GM21381 (cell line): ENCODE results near the gene LCN10.
"Not testable (repeated sequence)": the region's sequence is repeated elsewhere in the genome, so short reads cannot be mapped to it uniquely, and the experiment has no call there.

Experiments used
- ATAC-seq: cut with Tn5 transposase; IDR thresholded peaks from one replicate; pipeline ENCODE4 v1.9.1; 2021; ENCODE audit warnings: mild to moderate bottlenecking, moderate library complexity; ENCODE audit not compliant: unreplicated experiment

LCN10 gene

DNA sequence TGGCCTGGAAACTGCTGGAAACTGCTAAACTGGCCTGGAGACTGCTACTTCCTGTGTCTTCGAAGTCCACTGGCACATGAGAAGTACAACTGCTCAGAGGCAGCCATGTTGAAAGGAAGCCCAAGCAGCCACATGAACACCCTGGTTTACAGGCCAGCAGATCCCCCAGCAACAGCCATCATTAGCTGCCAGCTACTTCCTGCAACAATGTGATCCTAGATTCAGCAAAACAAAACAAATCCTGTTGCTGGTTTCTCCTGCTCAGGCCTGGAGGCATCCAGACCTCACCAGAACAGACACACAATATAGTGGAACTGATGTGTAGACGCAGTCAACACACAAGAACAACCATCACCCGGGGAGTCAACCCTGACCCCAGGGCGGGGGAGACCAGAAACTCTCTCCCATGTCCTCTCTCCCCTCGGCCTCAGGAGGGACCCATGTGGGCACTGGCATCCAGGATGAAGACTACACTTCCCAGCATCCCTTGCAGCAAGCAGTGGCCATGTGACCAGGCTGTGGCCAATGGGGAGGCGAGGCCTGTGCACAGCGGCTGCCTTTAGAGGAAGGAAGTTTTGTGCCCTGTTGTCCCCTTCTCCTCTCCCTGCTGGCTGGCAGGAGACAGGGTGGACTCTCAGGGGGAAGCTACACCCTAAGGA is 30.8 kb upstream of the LCN10 start:
- ATAC-seq, result no peak

DNA sequence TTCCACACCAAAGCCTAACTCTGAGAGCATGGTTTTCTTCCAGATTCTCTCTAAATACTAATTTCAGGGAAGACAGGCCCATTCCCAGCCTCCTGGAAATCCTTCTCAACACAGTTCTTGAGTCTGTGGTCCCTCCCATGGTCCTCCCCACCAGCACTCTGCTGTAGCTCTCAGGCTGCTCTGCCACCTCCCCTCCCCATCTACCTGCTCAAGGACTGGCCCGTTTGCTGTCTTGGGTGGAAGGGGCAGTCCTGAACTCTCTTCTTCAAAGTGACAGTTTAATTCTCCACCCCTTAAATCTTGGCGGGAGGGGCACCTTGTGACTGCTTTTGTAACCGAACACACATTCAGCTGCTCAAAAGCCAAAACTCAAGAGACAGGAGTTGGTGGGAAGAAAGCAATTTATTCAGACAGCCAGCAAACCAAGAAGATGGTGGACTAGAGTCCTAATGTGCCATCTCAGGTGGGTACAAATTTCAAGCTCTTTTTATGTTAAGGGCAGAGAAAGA is 29.2 kb upstream of the LCN10 start:
- ATAC-seq, result no peak

GRCh38 chr9:136769710-136770191 is 27.0 kb upstream of the LCN10 start:
- no peak for ATAC-seq

DNA sequence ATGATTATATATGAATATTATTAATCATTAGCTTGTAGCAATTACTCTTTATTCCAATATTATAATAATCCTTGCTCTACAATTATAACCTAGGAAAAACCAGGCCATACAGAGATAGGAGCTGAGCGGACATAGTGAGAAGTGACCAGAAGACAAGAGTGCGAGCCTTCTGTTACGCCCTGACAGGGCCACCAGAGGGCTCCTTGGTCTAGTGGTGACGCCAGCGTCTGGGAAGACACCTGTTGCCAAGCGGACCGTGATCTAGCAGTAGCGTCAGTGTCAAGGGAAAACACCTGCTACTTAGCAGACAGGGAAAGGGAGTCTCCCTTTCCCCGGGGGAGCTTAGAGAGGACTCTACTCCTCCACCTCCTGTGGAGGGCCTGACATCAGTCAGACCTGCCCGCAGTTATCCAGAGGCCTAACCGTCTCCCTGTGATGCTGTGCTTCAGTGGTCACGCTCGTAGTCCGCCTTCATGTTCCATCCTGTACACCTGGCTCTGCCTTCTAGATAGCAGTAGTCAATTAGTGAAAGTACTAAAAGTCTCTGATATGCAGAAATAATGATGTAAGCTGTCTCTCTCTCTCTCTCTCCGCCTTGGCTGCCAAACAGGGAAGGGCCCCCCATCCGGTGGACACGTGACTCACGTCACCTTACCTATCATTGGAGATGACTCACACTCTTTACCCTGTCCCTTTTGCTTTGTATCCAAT is 23.8 kb upstream of the LCN10 start:
- not testable (repeated sequence) for ATAC-seq

- not testable (repeated sequence) for ATAC-seq
Measured at GRCh38 chr9:136765745-136766409, 23.1 kb upstream of the LCN10 start.

GRCh38 chr9:136765041-136765440 is 22.3 kb upstream of the LCN10 start:
- ATAC-seq, result no peak

DNA sequence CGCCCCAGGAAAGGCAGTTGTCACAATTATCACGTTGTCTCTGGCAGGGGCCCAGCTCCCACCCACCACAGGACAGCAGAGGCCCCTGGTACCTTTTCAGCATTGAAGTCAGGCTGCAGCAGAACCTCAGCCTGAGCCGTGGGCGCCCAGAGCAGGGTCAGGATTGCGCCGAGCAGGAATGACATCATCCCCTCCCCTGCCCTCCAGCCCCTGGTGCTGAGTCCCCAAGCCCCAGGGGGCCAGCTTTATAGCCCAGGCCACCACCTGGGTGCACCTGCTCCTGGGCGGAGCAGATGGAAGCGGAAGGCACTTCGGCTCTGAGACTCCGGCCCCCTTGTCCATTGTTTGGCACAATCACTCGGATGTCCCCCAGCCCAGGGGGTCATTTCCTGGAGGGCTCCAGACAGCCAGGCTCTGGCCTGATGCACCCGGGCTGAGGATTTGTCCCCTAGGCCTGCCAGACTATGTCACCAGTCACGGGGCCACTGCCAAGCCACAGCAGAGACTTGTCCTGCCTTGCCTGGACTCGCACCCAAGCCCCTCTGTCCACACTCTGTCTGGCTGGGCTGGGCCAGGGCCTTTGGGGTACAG is 21.7 kb upstream of the LCN10 start, which contains the start of gene LCN15:
Gene LCN15 (minus strand): TSS at position 218 of the 591 bp plus-strand sequence. CDS start 30 bp downstream, at position 188.
- no peak for ATAC-seq

GRCh38 chr9:136763649-136764035 is 20.9 kb upstream of the LCN10 start:
- ATAC-seq, result no peak

- no peak for ATAC-seq
Measured at GRCh38 chr9:136762915-136763648, 20.3 kb upstream of the LCN10 start.

- ATAC-seq, result no peak
Measured at GRCh38 chr9:136762221-136762691, 19.5 kb upstream of the LCN10 start.

- ATAC-seq, result no peak
Measured at GRCh38 chr9:136761545-136761981, 18.8 kb upstream of the LCN10 start.

GRCh38 chr9:136760834-136761544 is 18.2 kb upstream of the LCN10 start:
- ATAC-seq, result not testable (repeated sequence)

DNA sequence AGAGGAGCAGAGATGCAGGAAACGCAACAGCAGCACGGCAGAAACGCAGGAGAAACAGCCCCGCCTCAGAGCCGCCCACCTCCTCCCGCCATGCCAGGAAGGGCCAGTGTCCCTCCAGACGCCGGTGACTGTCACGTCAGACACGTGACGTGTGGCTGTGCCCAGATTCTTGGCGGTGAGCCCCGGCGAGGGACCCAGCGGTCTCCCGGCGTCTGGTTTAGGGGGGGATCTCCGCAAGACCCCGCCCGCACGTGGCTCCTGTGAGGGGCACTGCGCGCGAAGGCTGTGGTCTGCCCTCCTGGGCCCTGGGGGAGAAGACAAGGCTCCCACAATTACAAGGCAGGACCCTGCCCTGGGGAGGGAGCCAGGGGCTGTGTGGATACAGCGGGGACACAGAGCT is 17.7 kb upstream of the LCN10 start:
- ATAC-seq, result no peak

- no peak for ATAC-seq
Measured at GRCh38 chr9:136759436-136760325, 16.9 kb upstream of the LCN10 start.

GRCh38 chr9:136759001-136759400 is 16.3 kb upstream of the LCN10 start:
- no peak for ATAC-seq

GRCh38 chr9:136757751-136758140 is 15.0 kb upstream of the LCN10 start:
- ATAC-seq, result no peak

DNA sequence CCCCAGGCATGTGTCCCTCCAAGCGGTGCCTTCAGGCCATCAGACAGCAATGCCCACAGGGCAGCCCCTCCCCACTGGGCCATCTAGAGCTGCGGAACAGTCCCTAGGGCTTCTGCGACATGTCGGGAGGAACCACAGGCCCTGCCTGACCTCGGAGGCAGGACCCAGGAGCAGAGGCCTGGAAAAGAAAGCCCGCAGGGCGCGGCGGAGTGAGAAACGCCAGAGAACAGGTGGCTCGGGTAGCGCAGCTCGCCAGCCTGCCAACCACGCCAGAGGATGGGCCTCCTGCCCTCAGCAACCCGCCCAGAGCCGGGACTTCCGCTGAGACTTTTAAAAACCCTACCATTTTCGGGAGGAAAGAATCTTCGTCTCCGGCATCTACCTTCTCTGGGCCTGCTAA is 14.6 kb upstream of the LCN10 start:
- ATAC-seq, result no peak

GRCh38 chr9:136756836-136757235 is 14.1 kb upstream of the LCN10 start:
- ATAC-seq, result no peak

- ATAC-seq, result no peak
Measured at GRCh38 chr9:136756134-136756438, 13.3 kb upstream of the LCN10 start.
